Measurements from ENCODE around the gene ZBED4.
A peak's percentile ranks its signal among the peaks of the same experiment; 100 is the strongest.
"Not testable (repeated sequence)": the region's sequence is repeated elsewhere in the genome, so short reads cannot be mapped to it uniquely, and the experiment has no call there.

Gene ZBED4, protein sequence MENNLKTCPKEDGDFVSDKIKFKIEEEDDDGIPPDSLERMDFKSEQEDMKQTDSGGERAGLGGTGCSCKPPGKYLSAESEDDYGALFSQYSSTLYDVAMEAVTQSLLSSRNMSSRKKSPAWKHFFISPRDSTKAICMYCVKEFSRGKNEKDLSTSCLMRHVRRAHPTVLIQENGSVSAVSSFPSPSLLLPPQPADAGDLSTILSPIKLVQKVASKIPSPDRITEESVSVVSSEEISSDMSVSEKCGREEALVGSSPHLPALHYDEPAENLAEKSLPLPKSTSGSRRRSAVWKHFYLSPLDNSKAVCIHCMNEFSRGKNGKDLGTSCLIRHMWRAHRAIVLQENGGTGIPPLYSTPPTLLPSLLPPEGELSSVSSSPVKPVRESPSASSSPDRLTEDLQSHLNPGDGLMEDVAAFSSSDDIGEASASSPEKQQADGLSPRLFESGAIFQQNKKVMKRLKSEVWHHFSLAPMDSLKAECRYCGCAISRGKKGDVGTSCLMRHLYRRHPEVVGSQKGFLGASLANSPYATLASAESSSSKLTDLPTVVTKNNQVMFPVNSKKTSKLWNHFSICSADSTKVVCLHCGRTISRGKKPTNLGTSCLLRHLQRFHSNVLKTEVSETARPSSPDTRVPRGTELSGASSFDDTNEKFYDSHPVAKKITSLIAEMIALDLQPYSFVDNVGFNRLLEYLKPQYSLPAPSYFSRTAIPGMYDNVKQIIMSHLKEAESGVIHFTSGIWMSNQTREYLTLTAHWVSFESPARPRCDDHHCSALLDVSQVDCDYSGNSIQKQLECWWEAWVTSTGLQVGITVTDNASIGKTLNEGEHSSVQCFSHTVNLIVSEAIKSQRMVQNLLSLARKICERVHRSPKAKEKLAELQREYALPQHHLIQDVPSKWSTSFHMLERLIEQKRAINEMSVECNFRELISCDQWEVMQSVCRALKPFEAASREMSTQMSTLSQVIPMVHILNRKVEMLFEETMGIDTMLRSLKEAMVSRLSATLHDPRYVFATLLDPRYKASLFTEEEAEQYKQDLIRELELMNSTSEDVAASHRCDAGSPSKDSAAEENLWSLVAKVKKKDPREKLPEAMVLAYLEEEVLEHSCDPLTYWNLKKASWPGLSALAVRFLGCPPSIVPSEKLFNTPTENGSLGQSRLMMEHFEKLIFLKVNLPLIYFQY

DNA sequence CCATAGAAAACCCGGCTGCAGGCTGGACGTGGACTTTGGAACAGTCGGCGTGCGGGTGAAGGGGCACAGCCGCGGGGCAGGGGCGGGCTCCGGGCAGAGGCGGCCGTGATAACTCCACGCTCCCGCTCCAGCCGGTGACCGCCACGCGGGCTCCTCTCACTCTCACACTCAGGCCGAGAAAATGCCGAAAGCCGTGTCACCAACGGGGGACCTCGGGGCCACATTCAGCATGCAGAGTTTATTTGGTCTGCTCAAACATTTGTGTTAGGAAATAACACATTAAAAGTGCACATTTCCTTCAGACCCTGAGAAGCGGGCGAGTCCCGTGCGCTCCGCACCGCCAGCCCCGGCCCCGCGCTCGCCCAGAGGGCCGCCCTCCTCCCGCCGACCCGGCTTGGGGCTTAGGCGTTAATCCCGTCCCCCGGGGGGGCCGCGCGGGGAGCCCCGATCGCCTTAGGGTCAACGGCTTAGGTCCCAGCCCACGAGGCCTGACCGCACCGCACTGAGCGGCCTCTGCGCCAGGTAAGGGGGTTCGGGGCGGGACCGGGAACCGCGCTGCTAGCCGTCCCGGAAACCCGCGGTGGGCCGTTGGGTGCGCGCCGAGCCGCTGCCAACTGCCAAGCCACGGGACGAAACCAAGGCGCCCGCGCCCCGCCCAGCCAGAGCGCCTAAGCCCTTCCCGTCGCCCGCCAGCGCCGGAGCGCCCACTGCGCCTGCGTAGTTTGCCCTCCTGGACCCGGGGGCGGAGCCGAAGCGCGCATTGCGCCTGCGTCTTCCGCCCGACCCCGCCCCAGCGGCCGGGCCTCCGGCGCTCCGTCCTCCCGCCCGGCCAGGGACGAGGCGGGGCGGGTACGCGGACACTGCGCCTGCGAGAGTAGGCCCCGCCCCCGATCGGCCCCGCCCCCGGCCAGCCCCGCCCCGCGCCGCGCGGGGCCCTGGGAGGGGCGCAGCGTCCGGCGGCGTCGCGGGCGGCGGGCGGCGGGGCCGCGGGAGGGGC is at the start of gene ZBED4:
Gene ZBED4, plus strand, starts transcription at position 947 of the 997 bp plus-strand sequence. CDS start 29,819 bp downstream, outside the sequence.
- peak; percentile 100 for DNase-seq (ENCODE audit: low read depth, low spot score)

DNA sequence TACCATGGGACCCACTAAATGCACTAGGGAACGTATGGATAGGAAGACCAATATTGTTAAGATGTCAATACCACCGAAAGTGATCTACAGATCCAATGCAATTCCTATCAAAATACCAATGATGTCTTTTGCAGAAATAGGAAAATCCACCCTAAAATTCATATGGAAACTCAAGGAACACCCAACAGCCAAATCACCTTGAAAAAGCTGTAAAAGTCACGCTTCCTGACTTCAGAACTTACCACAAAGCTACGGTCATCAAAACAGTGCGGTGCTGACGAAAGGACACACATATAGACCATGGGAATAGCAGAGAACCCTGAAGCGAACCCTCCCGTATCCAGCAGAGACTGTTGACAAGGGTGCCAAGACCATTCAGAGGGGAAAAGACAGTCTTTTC is 46.5 kb upstream of the ZBED4 start:
- no peak for DNase-seq (ENCODE audit: low read depth, low spot score)

DNA sequence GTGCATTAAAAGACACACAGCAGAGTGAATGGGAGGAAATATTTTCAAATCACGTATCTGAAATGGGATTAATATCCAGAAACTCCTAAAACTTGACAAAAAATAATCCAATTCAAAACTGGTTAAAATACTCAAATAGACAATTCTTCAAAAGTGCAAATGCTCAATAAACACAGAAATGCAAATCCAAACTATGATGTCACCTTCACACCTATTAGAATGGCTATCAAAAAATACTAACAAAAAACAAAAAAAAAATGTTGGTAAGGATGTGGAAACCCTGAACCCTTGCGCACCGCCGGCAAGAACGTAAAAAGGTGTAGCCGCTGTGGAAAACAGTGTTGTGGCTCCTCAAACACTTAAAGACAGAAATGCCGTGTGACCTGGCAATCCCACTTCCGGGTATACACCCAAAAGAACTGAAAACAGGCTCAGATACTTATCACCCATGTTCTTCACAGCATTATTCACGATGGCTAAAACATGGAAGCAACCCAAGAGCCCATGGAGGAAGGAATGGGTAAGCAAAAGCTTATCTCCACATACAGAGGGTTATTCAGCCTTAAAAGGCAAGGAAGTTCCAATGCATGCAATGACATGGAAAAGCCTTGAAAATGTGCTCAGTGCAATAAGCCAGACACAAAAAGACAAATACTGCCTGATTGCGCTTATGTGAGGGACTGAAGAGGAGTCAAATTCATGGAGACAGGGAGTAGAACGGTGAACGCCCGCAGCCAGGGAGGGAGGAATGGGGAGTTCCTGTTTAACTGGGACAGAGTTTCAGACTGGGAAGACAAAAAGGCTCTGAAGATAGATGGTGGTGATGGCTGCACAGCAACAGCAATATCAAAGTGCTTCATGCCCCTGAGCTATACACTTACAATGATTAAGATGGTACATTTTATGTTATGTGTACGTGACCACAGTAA is 45.6 kb upstream of the ZBED4 start:
- DNase-seq (ENCODE audit: low read depth, low spot score), result peak; percentile 25

DNA sequence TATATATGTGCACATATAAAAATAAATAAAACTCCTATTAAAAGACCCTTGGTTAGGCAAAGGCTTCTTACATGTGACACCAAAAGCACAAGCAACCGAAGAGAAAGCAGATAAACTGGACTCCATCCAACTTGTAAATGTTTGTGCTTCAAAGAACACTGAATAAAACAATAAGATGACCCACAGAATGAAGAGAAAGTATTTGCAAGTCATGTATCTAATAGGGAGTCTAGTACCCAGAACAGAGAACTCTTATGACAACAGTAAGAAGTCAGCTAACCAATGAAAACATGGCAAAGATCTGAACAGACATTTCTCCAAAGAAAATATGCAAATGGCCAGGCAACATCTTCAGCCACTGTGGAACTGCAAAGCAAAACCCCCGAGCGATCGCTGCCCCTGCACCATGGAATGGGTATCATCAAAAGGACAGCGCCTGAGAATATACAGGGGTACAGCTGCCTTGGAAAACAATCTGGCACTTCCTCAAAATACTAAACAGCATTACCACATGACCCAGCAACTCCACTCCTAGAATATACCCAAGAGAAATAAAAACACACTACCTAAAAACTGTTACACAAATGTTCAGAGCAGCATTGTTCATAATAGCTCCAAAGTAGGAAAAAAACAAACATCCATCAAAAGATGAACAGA is 43.2 kb upstream of the ZBED4 start:
- no peak for DNase-seq (ENCODE audit: low read depth, low spot score)

DNA sequence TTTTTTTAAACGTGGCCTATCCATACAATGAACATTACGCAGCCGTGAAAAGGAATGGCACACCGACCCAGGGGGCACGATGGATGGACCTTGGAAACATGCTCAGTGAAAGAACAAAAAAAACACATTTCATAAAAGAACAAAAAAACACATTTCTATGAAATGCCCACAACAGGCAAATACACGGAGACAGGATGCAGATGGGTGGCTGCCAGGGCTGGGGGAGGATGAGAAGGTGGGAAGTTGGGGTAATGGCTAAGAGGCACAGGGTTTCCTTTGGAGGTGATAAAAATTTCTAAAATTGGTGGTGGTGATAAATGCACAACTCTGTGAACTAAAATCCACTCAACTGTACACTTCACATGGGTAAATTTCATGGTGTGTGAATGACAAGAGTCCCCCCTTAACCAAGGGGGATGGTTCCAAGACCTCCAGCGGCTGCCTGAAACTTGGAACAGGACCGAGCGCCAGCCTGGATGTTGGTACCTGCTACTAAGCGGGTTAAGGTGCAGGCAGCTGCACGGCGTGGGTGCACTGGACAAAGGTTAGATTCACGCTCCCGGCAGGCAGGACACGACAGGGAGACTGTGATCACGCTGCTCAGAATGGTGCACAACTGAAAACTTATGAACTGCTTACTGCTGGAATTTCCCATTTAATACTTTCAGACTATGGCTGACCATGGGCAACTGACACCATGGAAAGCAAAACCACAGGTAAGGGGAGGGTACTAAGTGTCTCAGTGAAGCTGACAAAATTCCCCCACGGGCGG is 42.4 kb upstream of the ZBED4 start:
- DNase-seq (ENCODE audit: low read depth, low spot score), result no peak

DNA sequence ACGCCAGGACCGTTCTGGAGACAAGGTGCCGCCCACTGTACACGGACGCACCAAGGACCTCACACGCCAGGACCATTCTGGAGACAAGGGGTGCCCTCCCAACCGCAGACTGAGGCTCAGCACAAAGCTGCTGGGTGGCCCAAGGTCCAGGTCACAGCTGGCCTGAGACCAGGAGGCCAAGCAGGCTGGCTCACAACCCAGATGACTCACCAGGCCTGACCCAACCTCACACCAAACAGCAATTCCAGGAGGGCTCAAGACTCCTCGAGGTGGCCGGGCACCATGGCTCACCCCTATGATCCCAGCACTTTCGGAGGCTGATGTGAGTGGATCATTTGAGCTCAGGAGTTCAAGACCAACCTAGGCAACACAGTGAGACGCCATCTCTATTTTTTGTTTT is 40.8 kb upstream of the ZBED4 start:
- no peak for DNase-seq (ENCODE audit: low read depth, low spot score)

DNA sequence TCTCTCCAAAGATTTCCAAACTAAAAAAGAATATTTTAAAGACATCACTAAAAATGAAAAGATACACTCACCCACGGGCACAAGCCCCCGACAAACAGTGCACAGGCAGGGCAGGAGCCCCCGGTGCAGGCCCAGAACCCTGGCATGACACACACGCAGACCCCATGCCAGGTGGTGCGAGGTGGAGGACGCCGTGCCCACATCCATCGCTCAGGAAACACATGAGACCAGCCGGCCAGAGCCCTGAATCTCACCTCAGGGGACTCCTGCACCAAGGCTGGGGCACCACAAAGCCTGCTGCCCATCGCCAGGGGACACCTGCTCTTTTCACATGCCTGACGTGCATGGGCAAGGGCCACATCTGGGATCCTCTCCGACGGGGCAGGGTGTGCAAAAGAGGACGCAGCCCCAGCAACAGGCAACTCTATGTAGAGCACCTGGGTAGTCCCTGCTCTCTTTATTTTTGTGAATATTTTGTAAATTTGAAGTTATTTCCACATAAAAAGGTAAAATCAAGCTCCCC is 39.4 kb upstream of the ZBED4 start:
- DNase-seq (ENCODE audit: low read depth, low spot score), result no peak

DNA sequence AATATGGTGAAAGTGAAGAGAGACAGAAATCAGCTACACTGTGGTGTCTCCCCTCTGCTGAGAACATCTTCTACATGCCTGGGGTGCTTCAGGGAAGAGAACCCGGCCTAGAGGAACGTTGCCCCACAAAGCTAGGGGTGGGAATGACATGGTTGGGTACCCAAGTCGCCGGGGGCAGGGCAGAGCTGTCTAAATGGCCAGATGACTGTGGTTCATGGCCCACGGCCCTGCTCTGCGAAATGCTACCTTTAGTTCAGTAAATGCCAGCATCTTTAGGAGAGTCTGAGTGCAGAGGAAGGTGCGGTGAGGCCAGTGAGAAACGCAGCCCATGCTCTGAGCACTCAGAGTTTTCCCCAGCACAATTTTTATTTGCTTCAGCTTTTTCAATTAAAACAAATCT is 38.8 kb upstream of the ZBED4 start:
- no peak for DNase-seq (ENCODE audit: low read depth, low spot score)

DNA sequence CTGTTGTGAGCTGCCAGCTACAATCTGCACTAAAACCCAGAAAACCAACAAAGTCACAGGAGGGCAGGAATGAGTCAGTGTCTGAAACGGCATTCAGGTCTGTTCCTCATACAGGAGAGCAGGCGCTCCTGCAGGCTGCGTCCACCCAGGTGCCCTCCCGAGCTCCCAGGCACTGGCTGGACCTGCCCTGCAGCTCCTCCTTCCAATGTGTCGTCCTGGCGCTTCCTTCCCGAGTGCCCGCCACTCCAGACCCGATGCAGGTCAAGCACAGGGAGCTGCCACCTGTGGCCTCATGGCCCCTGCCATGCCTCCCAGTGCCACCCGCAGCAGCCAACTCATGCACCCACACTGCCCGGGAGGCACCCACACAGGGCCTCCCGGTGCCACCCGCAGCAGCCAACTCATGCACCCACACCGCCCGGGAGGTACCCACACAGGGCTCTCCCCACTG is 38.0 kb upstream of the ZBED4 start:
- DNase-seq (ENCODE audit: low read depth, low spot score), result peak; percentile 51

DNA sequence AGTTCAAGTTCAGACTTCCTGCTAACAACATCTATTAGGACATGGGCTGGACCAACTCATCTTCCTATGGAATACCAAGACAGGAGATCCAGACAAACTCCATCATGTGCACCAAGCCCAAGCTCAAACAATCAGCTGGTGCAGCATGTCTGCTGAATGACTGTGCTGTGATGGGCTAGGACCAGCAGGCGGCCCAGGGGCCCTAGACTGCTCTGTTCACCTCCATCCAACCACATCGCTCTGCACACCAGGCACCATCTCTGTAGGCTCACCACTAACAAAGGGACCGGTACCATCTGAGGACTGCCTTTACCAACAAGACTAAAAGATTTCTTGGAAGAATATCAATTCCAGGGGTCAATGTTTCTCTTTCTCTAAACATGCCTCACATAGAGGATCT is 36.3 kb upstream of the ZBED4 start:
- no peak for DNase-seq (ENCODE audit: low read depth, low spot score)

DNA sequence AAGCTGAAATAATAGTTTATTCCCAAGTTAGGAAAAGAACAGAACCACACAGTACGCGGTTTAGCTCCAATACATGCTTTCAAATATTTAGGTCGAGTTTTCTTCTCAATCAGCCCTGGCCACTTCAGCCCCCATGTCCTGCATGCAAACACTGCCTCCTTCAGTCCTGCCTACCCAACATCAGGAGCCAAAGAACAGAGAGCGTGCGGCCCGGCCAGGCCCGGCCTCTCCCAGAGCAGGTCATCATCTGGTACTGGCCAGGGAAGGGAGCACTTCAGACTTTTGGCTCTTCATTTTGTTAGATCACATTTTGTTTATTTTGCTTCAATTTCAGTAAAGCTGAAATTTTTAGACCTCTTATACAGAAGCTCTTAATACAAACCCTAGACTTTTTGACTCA is 32.7 kb upstream of the ZBED4 start:
- no peak for DNase-seq (ENCODE audit: low read depth, low spot score)

DNA sequence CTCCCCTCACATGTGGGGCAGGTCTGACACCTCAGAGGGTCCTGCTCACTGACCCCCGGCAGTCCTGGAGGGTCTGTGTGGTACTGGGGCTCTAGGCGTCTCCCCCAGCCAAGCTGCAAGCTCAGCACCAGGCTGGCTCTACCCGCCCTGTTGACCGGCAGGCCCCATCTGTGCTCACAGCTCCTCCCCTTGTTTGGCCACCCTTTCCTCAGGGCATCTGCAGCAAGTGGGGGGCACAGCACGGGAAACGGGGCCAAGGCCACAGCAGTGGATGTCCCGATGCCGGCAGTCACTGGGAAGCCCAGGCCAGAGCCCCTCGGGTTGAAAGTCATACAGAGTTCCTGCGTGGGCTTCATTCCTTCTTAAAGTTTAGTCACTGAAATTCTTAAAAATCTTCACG is 31.9 kb upstream of the ZBED4 start:
- DNase-seq (ENCODE audit: low read depth, low spot score), result not testable (repeated sequence)

DNA sequence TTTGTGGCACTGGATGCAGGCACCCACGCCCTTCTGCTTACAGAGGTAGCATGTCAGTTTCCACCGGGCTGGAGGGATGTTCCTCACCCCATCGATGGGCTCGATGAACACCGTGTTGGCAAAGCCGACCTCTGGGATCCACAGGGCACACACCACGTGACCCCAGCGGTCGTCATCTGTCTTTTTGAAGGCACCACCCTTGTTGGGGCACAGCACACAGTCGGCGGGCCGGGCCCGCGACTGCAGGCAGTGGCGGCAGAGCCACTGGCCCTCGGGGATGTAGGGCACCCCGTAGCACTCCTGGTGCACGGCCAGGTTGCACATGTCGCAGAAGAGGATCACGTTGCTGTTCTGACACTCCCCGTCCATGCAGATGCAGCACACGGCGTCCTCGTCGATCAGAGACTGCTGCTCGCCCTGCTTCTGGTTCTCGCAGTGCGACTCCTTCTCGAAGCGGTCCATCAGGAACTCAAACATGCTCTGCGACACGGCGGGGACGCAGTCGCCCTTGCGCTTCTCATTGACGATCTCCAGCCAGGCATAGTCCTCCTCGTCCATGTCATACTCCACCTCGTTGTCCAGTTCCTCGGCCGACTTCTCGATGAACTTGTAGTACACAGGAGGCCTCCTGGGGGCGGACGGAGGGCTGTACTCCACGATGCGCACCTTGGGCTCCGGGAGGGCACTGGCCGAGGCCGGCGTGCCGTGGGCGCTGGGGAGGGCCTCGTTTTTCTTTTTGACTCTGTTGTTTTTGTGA is 30.2 kb upstream of the ZBED4 start:
- DNase-seq (ENCODE audit: low read depth, low spot score), result no peak

DNA sequence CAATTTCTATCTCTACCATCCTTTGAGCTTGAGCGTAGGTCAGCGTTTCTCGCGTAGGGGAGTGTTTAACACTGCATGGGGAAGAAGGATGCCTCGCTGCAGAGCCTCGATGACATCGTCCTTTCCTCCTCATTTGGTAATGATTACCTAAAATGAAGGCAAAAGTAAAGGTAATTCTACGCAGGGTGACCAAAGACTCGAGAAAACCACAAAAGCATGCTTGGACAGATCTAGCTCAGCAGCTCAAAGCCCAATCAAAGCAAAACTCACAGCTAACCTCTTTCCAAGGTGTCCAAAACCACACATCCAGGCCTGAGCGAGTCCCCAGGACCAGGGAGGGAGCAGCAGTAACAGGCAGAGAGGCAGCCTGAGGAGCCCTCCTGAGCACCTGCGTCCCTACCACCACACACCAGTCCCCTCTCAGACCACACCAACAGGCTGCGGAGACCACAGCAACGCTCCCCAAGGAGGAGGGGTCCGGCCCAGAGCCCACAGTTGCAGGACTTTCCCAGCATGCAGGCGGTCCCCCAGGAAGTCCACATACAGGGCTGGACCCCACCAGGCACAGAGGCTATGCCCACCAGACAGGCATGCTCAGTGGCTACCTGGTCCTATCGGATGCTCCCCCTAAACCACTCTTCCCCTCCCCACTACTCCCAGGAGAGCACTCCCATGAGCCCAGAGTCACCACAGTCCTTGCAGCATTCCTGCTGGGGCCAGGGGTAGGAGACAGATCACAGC is 29.3 kb upstream of the ZBED4 start:
- no peak for DNase-seq (ENCODE audit: low read depth, low spot score)

DNA sequence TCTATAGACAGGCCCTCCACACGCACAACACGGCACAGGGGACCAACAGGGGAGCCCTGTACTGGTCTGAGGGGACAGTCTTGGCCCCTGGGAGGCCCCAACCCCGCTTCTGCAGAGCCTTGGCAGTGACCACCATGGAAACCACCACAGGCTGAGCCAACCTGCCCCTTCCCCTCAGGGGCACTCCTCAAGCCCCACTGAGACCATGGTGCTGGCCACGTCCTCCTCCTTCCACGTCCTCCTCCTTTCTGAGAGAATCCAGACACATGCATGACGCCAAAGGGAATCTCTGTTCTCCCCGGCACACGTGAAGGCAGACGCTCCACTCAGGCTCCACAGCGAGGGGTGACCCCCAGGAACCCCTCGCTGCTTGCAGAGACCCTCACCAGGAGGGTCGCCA is 28.7 kb upstream of the ZBED4 start:
- no peak for DNase-seq (ENCODE audit: low read depth, low spot score)

DNA sequence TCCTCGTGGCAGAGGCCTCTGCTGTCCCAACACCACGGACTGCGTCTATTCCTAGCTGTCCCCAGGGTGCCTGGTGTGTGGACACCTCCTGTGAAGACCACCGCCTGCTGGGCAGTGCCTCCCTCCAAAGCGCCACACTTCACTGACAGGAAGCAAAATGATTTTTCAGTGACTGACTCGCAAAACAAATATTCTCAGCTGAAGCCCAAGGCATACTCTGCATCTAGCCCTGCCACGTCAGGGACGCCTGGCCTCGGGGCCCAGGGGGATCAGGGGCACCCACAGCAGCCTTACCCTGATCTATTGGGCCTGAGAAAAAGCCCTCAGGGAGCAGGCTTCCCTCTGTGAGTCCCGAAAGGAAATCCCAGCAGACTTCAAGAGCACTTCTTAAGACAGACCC is 28.2 kb upstream of the ZBED4 start:
- peak; percentile 49 for DNase-seq (ENCODE audit: low read depth, low spot score)
